Activated naive CD8-positive, alpha-beta T cell treated with anti-CD3 and anti-CD28 coated beads, Interleukin-2, amount 50 U/mL, for 24 hours (primary cell): ENCODE data around the gene OMP.

Experiments used
- ATAC-seq: fragments of 150-1000 bp; cut with Tn5 transposase; one replicate; pipeline ENCODE4 v1.10.0; 2021
- DNase-seq: peaks from one replicate; pipeline ENCODE4 v3.0.0; 2021
- H3K27ac Mint-ChIP-seq: one replicate; pipeline ENCODE4 v1.8.0; 2021; ENCODE audit warnings: mild to moderate bottlenecking, mixed read lengths
- H3K27me3 Mint-ChIP-seq: one replicate; pipeline ENCODE4 v1.8.0; 2021; ENCODE audit warnings: mixed read lengths
- H3K36me3 Mint-ChIP-seq: one replicate; pipeline ENCODE4 v1.8.0; 2021; ENCODE audit warnings: low read depth, mixed read lengths
- H3K4me1 Mint-ChIP-seq: one replicate; pipeline ENCODE4 v1.8.0; 2021; ENCODE audit warnings: mixed read lengths
- H3K4me3 Mint-ChIP-seq: one replicate; pipeline ENCODE4 v1.8.0; 2021; ENCODE audit warnings: mild to moderate bottlenecking, moderate library complexity, mixed read lengths
- H3K9me3 Mint-ChIP-seq: one replicate; pipeline ENCODE4 v1.8.0; 2021; ENCODE audit warnings: mixed read lengths

OMP gene

DNA sequence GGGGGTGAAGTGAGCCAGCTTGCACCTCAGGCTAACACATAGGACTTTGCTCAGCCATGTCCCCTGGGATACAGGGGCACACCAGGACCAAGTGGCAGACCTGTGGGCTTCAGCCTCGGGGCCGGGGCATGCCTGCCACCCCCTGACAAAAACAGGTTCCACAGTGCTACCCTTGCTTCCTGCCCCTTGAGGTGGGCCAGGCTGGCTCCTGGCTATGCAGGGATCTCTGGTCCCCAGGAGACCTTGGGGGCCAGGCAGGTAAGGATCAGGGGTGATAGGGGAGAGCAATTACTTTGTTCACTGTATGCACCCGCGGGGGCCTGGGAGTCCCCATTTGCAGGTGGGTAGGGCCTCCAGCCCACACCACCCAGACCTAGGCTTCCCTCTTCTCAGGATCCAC lies 23.1 kb downstream of the OMP start:
- DNase-seq (no peak), ATAC-seq (no peak)
- Mint-ChIP-seq H3K27ac (no peak overlapping the region), H3K9me3 (no peaks in the 10 kb centered on the region), H3K27me3 (peaks cover 8% of the 10 kb centered on the region), H3K36me3 (no peaks in the 10 kb centered on the region), H3K4me3 (no peak overlapping the region), H3K4me1 (peaks cover 6% of the 10 kb centered on the region)

GRCh38 chr11:77126156-77126775 lies 23.6 kb downstream of the OMP start:
- Mint-ChIP-seq H3K27me3 (peaks cover 8% of the 10 kb centered on the region), H3K4me1 (peaks cover 6% of the 10 kb centered on the region), H3K27ac (no peak overlapping the region), H3K36me3 (no peaks in the 10 kb centered on the region), H3K4me3 (no peak overlapping the region), H3K9me3 (no peaks in the 10 kb centered on the region)
- DNase-seq (no peak), ATAC-seq (no peak)

- Mint-ChIP-seq H3K36me3 (no peaks in the 10 kb centered on the region), H3K4me1 (peaks cover 6% of the 10 kb centered on the region), H3K4me3 (no peak overlapping the region), H3K27ac (no peak overlapping the region), H3K27me3 (peaks cover 8% of the 10 kb centered on the region), H3K9me3 (no peaks in the 10 kb centered on the region)
- no peak for ATAC-seq
- no peak for DNase-seq
Measured at GRCh38 chr11:77126861-77127234, 24.2 kb downstream of the OMP start.

DNA sequence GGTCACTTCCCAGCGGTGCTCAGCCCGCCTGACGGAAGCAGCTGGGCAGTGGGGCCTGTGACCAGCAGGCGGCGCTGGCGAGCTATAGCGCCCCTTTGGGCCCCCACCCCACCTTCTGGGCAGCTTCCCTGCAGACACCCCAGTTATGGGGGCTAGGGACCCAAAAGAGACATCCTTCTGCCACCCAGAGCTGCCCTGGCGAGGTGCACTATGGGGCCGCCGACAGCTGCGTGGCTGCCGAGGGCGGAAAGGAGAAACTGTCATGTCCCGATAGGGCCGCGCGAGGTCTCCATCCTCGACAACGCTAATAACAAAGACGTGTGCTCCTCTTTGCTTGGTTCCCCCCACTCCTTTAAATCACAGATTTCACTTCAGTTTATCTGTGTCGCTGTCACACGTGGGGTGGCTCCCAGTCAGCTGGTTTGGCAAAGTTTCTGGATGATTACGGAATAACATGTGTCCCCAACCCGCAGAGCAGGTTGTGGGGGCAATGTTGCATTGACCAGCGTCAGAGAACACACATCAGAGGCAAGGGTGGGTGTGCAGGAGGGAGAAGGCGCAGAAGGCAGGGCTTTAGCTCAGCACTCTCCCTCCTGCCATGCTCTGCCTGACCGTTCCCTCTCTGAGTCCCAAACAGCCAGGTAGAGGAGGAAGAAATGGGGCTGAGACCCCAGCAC lies 24.7 kb downstream of the OMP start:
- H3K27ac Mint-ChIP-seq, result no peak overlapping the region
- H3K4me1 Mint-ChIP-seq, result peaks cover 6% of the 10 kb centered on the region
- H3K36me3 Mint-ChIP-seq, result no peaks in the 10 kb centered on the region
- peak overlapping the region; percentile 40 for H3K4me3 Mint-ChIP-seq
- peak; percentile 68 for DNase-seq
- ATAC-seq, result peak; percentile 60
- peaks cover 8% of the 10 kb centered on the region for H3K27me3 Mint-ChIP-seq
- H3K9me3 Mint-ChIP-seq, result no peaks in the 10 kb centered on the region

GRCh38 chr11:77127920-77128691 lies 25.5 kb downstream of the OMP start, which contains the start of gene MYO7A:
Gene MYO7A, plus strand, starts transcription at chr11:77128246. Its CDS starts 2,389 bp downstream, at chr11:77130635.
- ATAC-seq (no peak), DNase-seq (no peak)
- peak within 1 kb of the TSS; percentile 40 for H3K4me3 Mint-ChIP-seq
- H3K36me3 Mint-ChIP-seq, result no peaks in the 10 kb centered on the region
- H3K27me3 Mint-ChIP-seq, result peaks cover 8% of the 10 kb centered on the region
- peaks cover 6% of the 10 kb centered on the region for H3K4me1 Mint-ChIP-seq
- H3K9me3 Mint-ChIP-seq, result no peaks in the 10 kb centered on the region
- H3K27ac Mint-ChIP-seq, result no peak within 1 kb of the TSS

DNA sequence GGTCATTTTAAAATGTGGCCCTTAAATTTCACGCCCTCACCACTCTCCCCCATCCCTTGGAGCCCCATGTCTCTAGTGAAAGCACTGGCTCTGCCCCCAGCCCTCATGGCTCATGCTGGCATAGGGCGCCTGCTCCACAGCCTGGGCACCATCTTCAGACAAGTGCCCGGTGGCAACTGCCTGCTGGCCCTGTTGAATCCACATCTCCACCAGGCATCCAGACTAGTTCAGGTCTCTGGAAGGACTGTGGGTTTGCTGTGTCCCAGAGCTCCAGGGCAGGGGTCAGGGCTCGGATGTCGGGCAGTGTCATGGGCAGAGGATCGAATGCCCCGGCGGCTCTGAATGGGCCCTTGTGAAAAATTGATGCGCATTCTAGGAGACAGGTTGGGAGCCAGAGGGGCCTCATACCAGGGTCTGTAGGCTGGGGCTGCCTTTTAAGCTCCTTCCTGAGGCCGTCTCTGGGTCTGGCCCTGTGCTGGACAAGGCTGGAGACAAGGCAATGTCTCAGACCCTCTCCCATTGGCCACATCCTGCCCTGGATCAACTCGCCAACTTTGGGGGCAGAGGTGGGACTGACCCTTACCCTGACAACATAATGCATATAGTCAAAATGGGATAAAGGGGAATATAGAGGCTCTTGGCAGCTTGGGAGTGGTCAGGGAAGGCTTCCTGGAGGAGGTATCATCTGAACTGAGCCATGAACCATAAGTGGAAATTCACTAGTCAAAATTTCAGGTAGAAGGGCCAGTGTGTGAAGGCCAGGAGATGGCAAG lies 26.6 kb downstream of the OMP start:
- Mint-ChIP-seq H3K4me3 (no peak overlapping the region), H3K27me3 (peaks cover 8% of the 10 kb centered on the region)

DNA sequence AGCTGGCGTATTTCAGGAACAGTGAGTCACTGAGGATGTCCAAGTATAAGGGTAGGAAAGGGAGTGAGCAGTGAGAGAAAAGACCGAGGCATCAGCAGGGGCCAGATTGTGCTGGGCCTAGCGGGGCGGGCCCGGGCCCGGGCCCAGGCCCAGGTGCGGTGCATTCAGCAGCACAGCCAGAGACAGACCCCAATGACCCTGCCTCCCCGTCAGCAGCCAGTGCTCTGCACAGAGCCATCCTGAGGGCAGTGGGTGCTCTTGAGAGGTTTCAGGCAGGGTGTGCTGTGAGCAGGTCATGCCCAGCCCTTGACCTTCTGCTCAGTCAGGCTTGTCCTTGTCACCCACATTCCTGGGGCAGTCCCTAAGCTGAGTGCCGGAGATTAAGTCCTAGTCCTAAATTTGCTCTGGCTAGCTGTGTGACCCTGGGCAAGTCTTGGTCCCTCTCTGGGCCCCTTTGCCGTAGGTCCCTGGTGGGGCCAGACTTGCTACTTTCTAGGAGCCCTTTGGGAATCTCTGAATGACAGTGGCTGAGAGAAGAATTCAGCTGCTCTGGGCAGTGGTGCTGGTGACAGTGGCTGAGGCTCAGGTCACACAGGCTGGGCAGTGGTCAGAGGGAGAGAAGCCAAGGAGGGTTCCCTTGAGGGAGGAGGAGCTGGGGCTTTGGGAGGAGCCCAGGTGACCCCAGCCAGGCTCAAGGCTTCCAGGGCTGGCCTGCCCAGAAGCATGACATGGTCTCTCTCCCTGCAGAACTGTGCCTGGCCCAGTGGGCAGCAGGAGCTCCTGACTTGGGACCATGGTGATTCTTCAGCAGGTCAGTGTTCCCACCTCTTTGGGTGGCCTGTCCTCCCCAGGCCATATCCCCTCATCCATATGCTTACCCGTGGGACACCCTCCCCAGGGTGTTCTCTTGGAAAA lies 27.5 kb downstream of the OMP start:
- no peaks in the 10 kb centered on the region for H3K9me3 Mint-ChIP-seq
- H3K4me1 Mint-ChIP-seq, result peaks cover 6% of the 10 kb centered on the region
- H3K27me3 Mint-ChIP-seq, result peaks cover 8% of the 10 kb centered on the region
- H3K36me3 Mint-ChIP-seq, result no peaks in the 10 kb centered on the region
- no peak overlapping the region for H3K4me3 Mint-ChIP-seq
- no peak overlapping the region for H3K27ac Mint-ChIP-seq
- no peak for DNase-seq
- ATAC-seq, result no peak

More for the DNA sequence above, 26.6 kb downstream of the OMP start:
- Mint-ChIP-seq H3K27ac (no peak overlapping the region), H3K4me1 (peaks cover 6% of the 10 kb centered on the region), H3K36me3 (no peaks in the 10 kb centered on the region), H3K9me3 (no peaks in the 10 kb centered on the region)
- DNase-seq (no peak), ATAC-seq (no peak)

DNA sequence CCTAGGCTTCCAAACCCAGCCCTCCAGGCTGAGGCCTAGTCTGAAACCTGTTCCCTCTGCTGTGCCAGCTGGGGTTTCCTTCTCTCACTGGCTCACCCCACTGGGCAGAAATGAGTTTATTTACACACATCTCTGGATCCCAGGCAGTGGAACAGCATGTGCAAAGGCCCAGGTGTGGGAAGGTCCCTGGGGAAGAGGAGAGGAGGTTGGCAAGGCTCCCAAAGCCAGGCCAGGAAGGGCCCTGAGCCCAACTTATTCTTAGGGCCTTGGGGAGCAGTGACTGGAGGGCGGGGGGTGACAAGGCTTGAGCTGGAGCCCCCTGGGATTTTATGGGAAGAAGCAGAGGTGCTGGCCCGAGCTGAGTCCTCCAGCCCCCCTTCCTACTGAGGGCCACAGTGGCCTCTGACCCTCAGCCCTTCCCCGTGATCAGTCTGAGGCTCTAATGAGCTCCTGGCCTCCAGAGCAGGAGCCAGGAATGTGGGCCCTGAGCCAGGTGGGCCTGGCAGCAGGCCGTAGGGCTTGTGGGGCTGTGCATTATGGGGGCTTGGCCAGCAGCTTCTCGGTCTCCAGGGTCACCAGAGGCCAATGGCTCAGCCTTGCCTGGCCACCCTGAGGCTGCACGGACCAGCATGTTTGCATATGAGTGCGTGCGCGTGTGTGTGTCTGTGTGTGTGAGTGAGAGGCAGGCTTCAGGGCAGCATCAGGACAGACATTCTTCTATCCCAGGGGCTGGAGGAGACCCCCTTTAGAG lies 28.3 kb downstream of the OMP start:
- Mint-ChIP-seq H3K36me3 (no peaks in the 10 kb centered on the region), H3K4me3 (no peak overlapping the region), H3K9me3 (no peaks in the 10 kb centered on the region), H3K4me1 (peaks cover 8% of the 10 kb centered on the region), H3K27me3 (peaks cover 8% of the 10 kb centered on the region), H3K27ac (no peak overlapping the region)
- ATAC-seq (no peak), DNase-seq (no peak)

- no peak overlapping the region for H3K27ac Mint-ChIP-seq
- H3K9me3 Mint-ChIP-seq, result no peaks in the 10 kb centered on the region
- H3K27me3 Mint-ChIP-seq, result peaks cover 6% of the 10 kb centered on the region
- H3K4me1 Mint-ChIP-seq, result peaks cover 13% of the 10 kb centered on the region
- no peaks in the 10 kb centered on the region for H3K36me3 Mint-ChIP-seq
- DNase-seq, result no peak
- no peak overlapping the region for H3K4me3 Mint-ChIP-seq
- no peak for ATAC-seq
Measured at GRCh38 chr11:77131560-77131959, 28.9 kb downstream of the OMP start.

GRCh38 chr11:77135069-77135468 lies 32.4 kb downstream of the OMP start:
- ATAC-seq (no peak), DNase-seq (no peak)
- Mint-ChIP-seq H3K4me1 (peaks cover 10% of the 10 kb centered on the region), H3K27me3 (peaks cover 23% of the 10 kb centered on the region), H3K9me3 (no peaks in the 10 kb centered on the region), H3K36me3 (no peaks in the 10 kb centered on the region), H3K4me3 (no peak overlapping the region), H3K27ac (no peak overlapping the region)

- peaks cover 10% of the 10 kb centered on the region for H3K4me1 Mint-ChIP-seq
- H3K4me3 Mint-ChIP-seq, result no peak overlapping the region
- peak; percentile 57 for ATAC-seq
- no peak overlapping the region for H3K27ac Mint-ChIP-seq
- H3K9me3 Mint-ChIP-seq, result no peaks in the 10 kb centered on the region
- no peaks in the 10 kb centered on the region for H3K36me3 Mint-ChIP-seq
- DNase-seq, result no peak
- peaks cover 23% of the 10 kb centered on the region for H3K27me3 Mint-ChIP-seq
Measured at GRCh38 chr11:77136074-77136473, 33.4 kb downstream of the OMP start.

DNA sequence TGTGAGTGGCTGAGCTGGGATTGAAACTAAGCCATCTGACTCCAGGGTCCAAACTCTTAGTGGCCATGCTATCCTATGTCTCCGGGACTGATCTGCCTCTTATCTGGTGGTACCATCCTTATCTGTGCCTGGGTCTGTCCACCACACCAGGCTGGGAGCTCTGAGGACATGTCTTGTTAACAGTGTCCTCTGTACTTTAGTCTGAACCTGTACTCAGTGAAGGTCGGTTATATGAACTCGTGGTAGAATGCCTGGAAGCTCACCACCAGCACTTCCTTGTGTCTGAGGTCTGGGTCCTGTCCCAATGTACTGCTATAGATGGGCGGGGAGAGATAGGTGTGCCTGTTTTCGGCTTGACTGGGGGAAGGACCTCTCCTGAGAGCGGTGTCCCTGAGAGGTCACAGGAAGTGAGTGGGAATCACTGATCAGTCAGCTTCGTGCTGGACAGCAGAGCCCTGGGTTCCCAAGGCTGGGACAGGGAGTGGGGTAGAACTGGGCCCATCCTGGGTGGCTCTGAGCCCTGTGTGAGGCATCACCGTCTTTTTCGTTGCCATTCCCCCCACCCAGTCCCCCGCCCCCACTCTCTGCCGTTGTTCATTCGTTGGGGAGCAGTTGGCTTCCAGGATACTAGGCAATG lies 34.3 kb downstream of the OMP start:
- Mint-ChIP-seq H3K9me3 (no peaks in the 10 kb centered on the region), H3K27me3 (peaks cover 23% of the 10 kb centered on the region), H3K4me1 (peaks cover 13% of the 10 kb centered on the region), H3K27ac (no peak overlapping the region), H3K4me3 (no peak overlapping the region), H3K36me3 (no peaks in the 10 kb centered on the region)
- DNase-seq (no peak), ATAC-seq (no peak)

DNA sequence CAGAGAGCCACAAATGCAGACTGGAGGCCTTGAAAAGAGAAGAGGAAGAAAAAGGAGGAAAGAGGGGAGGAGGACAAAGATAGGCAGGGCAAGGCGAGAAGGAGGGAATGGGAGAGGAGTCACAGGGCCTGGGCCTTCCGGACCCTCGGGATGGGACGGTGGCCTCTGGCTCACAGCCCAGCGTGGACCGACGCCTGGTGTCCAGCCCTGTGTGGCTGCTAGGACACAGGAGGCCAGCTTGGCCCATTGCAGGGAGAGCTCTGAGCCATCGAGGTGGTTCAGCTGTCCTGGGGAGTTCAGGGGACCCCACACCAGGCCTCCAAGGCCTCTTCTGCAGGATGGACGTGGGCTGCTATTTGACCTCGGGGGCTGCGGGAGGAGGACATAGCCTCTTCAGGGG lies 34.8 kb downstream of the OMP start:
- Mint-ChIP-seq H3K4me3 (no peak overlapping the region), H3K9me3 (no peaks in the 10 kb centered on the region), H3K27ac (no peak overlapping the region), H3K27me3 (peaks cover 23% of the 10 kb centered on the region), H3K4me1 (peaks cover 18% of the 10 kb centered on the region), H3K36me3 (no peaks in the 10 kb centered on the region)
- no peak for ATAC-seq
- no peak for DNase-seq
